Uterus (tissue), 4 donors: ENCODE data around the gene GTPBP8. TPM values are rescaled to one million over a fixed set of nuclear protein-coding genes. Genes with fewer than 3 reads are reported as not detected.
A peak's percentile ranks its signal among the peaks of the same experiment; 100 is the strongest.

Experiments
- DNase-seq, 2 donors: peaks; one replicate each; pipeline ENCODE4 v3.0.0-alpha.2; 2019 to 2020
- H3K27ac ChIP-seq, 2 donors: fragments of 200-600 bp; sonication (generic); 1 replicate in 1 of 2; 2 replicates in 1 of 2; pipeline ENCODE4 v1.5.1; 2016 to 2018
- H3K27me3 ChIP-seq, 2 donors: fragments of 200-600 bp; sonication (generic); one replicate each; pipeline ENCODE4 v1.5.1; 2018 to 2019; ENCODE audit warnings: control low read depth in 1 of 2
- H3K36me3 ChIP-seq, 2 donors: fragments of 200-600 bp; sonication (generic); one replicate each; pipeline ENCODE4 v1.5.1; 2019; ENCODE audit warnings: control low read depth in 1 of 2
- H3K4me1 ChIP-seq, 2 donors: fragments of 200-600 bp; sonication (generic); one replicate each; pipeline ENCODE4 v1.5.1; 2018 to 2019; ENCODE audit warnings: control low read depth in 1 of 2
- H3K4me3 ChIP-seq, 2 donors: fragments of 200-600 bp; sonication (generic); 1 replicate in 1 of 2; 2 replicates in 1 of 2; pipeline ENCODE4 v1.5.1; 2018 to 2019; ENCODE audit warnings: mild to moderate bottlenecking in 1 of 2
- H3K9me3 ChIP-seq, 2 donors: fragments of 200-600 bp; sonication (generic); one replicate each; pipeline ENCODE4 v1.5.1; 2019; ENCODE audit warnings: control low read depth in 1 of 2
- CTCF ChIP-seq, 4 experiments: fragments of 200-600 bp in 2 of 4; fragments of 450-650 bp in 2 of 4; sonication (generic) in 2 of 4; IDR thresholded peaks; one replicate each; pipeline ENCODE4 v1.5.1; 2016 to 2019; ENCODE audit warnings: antibody characterized with exemption in 4 of 4, mild to moderate bottlenecking in 2 of 4, moderate library complexity in 1 of 4
- POLR2A ChIP-seq, 2 donors: fragments of 450-650 bp; IDR thresholded peaks; one replicate each; pipeline ENCODE4 v1.6.1; 2016; ENCODE audit warnings: antibody characterized with exemption in 2 of 2, mild to moderate bottlenecking in 1 of 2, moderate library complexity in 1 of 2
- intact Hi-C: fragments of 100-400 bp; cut with DNase I; formaldehyde crosslinking; loops from one replicate; pipeline ENCODE4 v1.15.1; 2023; ENCODE audit warnings: low total_unique reads
- total RNA-seq, 4 donors: library from RNA; depleted of rRNA in 3 of 4; stranded (reverse); fragments of >200 nt in 3 of 4; gene quantifications; one replicate each; pipeline versions ENCODE4 v1.1.0 to v1.2.4, GENCODE V29; 2014 to 2023
- donor health status: DM: yes; HTN: yes; CAD: no.

GTPBP8 gene
- total RNA-seq, 4 donors from 2014 or later: 5.4 to 37.6 (median 18.4) TPM

DNA sequence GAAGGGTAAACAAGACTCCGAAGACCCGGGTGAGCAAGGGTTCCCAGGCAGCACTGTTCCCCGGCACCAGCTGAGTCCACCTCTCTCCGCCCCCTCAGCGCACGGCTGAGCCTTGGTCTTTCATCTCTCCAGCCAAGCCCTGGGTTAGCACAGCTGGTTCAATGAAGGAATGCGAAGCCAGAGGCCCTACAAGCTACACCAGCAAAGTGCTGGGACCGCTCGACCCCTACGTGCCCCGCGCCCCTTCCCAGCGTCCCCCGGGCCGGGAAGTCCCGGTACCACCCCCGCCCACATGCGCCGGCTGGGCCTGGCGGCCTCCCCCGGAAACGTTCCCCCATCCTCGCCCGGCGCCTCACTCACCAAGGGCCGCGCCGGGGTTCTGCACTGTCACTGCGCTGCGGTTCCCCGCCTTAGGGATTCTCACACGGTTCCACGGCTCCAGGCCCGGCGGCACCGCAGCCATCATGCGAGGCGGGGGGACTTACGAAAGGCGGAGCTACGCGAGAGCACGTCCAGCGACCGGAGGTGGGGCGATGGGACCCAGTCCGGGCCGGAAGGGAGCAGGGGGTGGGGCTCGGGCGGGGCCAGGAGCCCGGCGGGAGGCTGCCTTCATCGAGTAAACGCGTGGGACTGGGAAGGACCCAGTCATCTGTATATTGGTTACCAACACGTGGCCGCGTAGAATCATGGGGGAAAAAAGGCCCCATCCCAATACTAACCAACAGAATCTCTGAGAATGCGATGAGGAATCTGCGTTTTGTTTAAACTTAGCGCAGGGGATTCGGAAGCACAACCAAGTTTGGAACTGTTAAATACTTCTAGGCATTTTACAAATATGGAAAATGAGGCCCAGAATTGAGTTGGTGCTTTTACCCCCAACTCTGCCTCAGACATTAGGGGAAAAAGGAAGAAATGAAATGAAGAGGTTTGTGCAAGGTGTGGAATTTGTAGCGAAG is 28.7 kb downstream of the GTPBP8 start:
- TF ChIP-seq CTCF (IDR thresholded peaks at IDR 0.05) (no peak), POLR2A (IDR thresholded peaks at IDR 0.05) (peak in 1 of 2 donors; percentile 49)
- Histone ChIP-seq H3K36me3 (no peaks in the 10 kb centered on the region), H3K27ac (peak overlapping the region; percentile 84 to 99), H3K27me3 (no peaks in the 10 kb centered on the region), H3K4me1 (peaks cover 0 to 10% of the 10 kb centered on the region in 2 donors), H3K4me3 (peak overlapping the region; percentile 67 to 97), H3K9me3 (no peaks in the 10 kb centered on the region)
- intact Hi-C loops: no loop called here
- DNase-seq: peak; percentile 90

- intact Hi-C loops: no loop called here
- Histone ChIP-seq H3K27me3 (no peaks in the 10 kb centered on the region), H3K27ac (no peak overlapping the region), H3K9me3 (no peaks in the 10 kb centered on the region), H3K4me1 (peaks cover 0 to 10% of the 10 kb centered on the region in 2 donors), H3K4me3 (no peak overlapping the region), H3K36me3 (no peaks in the 10 kb centered on the region)
- TF ChIP-seq CTCF (IDR thresholded peaks at IDR 0.05): no peak
- TF ChIP-seq POLR2A (IDR thresholded peaks at IDR 0.05): no peak
- no peak for DNase-seq
Measured at GRCh38 chr3:113021471-113021870, 30.7 kb downstream of the GTPBP8 start.

- H3K9me3 ChIP-seq: no peaks in the 10 kb centered on the region
- no peak overlapping the region for H3K4me3 ChIP-seq
- TF ChIP-seq CTCF (IDR thresholded peaks at IDR 0.05): no peak
- no peak for TF ChIP-seq POLR2A (IDR thresholded peaks at IDR 0.05)
Measured at GRCh38 chr3:113034011-113034410, 43.2 kb downstream of the GTPBP8 start.

GRCh38 chr3:113035387-113035982 is 44.7 kb downstream of the GTPBP8 start:
- intact Hi-C loops: no loop called here
- H3K27ac ChIP-seq: no peak overlapping the region
- peak in 1 of 2 donors; percentile 24 for DNase-seq
- no peaks in the 10 kb centered on the region for H3K4me1 ChIP-seq
- TF ChIP-seq CTCF (IDR thresholded peaks at IDR 0.05) (peak; percentile 50 to 72 (median 61)), POLR2A (IDR thresholded peaks at IDR 0.05) (no peak)
- H3K36me3 ChIP-seq: no peaks in the 10 kb centered on the region
- no peaks in the 10 kb centered on the region for H3K27me3 ChIP-seq
- no peak overlapping the region for H3K4me3 ChIP-seq
- H3K9me3 ChIP-seq: no peaks in the 10 kb centered on the region

More at GRCh38 chr3:113034011-113034410, 43.2 kb downstream of the GTPBP8 start:
- intact Hi-C loops: no loop called here
- DNase-seq: no peak
- no peak overlapping the region for H3K27ac ChIP-seq
- H3K4me1 ChIP-seq: no peaks in the 10 kb centered on the region
- no peaks in the 10 kb centered on the region for H3K36me3 ChIP-seq
- H3K27me3 ChIP-seq: no peaks in the 10 kb centered on the region

DNA sequence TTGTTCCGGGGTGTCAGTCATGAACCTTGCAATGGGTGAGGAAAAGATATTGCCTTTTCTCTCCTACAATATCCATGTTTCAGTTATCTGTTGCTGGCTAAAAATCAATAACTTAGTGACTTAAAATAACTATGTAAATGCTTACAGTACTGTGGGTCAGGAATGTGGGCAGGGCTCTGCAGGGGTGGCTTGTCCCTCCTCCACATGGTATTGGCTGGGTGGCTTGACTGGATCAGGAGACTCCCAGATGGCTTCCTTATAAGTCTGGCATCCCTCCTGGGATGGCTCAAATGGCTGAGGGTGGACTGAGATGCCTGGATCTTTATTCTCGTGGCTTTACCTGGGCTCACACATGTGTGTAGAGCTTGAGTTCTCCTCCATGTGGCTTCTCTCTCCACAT is 47.5 kb downstream of the GTPBP8 start:
- no peaks in the 10 kb centered on the region for H3K4me1 ChIP-seq
- no peaks in the 10 kb centered on the region for H3K36me3 ChIP-seq
- intact Hi-C loops: no loop called here
- H3K27me3 ChIP-seq: no peaks in the 10 kb centered on the region
- TF ChIP-seq CTCF (IDR thresholded peaks at IDR 0.05) (no peak), POLR2A (IDR thresholded peaks at IDR 0.05) (no peak)
- no peaks in the 10 kb centered on the region for H3K9me3 ChIP-seq
- no peak overlapping the region for H3K4me3 ChIP-seq
- no peak for DNase-seq
- H3K27ac ChIP-seq: no peak overlapping the region
